GM12872 (cell line): ENCODE measurements around the gene UNC5A.

Experiments used
- CTCF ChIP-seq: IDR thresholded peaks from 3 replicates; pipeline ENCODE4 v1.5.1; 2011; ENCODE audit warnings: low read depth, mild to moderate bottlenecking, low read length, moderate library complexity; ENCODE audit not compliant: insufficient read depth

Gene UNC5A

GRCh38 chr5:176927562-176927961 lies 117.2 kb downstream of the UNC5A start:
- TF ChIP-seq CTCF: no peak

GRCh38 chr5:176929654-176930053 lies 119.3 kb downstream of the UNC5A start:
- TF ChIP-seq CTCF: no peak
